SIG-M5 (cell line): ENCODE data around the gene GINS1.
"Not testable (repeated sequence)": the region's sequence is repeated elsewhere in the genome, so short reads cannot be mapped to it uniquely, and the experiment has no call there.

ENCODE experiments used
- DNase-seq: peaks from one replicate; lab custom pipeline; 2025; lab: John Stamatoyannopoulos, UW

Gene GINS1

DNA sequence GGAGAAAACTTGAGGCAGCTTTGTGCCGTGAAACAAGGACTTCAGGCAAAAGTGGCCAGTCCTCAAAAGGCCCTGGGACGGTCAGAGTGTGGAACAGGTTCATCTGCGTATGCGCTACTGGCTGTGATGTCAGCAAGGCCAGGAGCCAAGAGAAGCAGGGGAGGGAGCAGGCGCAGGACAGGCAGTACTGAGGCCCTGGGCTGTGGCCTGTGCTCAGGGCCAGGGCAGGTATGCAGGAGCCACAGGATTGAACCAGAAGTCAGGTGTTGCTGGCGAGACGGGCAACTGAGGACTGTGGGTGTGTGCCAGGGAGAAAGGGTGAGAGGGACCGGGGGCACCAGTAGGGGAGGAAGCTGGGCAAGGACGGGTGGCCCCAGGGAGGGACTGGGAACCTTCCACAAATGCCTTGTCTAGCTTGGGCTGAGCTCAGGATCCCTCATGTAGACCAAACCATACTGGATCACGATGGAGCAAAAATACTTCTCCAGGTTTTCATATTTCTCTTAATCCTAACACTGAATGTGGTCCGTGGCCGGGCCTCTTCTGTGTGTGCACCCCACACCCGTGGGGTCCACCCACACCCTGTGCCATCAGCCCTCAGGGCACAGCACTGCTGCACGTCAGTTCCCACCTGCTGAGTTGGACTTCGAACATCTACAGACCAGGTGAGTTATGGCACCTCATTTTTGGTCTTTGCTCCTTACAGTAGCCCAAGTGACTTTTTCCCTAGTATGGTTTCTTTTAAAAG is 46.9 kb downstream of the GINS1 start:
- DNase-seq: no peak

DNA sequence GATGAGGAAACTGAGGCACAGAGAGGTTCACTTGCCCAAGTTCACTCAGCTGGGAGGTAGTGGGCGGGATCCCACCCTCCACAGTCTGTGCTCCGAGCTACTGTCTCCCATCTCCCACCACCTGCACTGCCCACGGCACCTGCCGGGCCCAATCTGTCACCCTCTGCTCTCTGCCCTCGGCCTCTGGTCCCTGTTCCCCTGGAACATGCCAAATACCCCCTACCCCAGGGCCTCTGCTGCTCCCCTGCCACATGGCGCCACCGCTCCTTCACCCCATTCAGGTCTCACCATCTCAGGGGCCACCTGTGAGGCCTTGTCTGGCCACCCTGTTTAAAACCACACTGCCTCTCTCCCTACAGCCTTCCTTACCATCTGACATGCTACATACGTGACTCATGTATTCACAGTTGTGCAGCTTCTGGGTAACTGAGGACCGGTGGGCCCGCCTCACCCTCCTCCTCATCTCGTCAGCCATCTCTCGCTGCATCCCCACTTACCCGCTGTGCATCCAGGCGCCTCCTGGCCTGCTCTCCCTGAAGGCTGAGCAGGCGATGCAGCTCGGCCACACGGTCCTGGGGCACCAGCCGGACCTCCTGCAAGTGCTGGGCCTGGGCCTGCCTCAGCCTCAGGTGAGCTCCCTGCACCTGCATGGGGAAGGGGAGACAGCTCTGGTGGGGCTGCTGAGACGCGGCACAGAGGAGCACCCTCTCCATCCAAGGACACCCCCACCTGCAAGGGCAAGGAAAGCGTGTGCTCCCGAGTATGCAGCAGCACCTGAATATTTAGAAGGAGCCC is 50.6 kb downstream of the GINS1 start:
- DNase-seq: no peak

DNA sequence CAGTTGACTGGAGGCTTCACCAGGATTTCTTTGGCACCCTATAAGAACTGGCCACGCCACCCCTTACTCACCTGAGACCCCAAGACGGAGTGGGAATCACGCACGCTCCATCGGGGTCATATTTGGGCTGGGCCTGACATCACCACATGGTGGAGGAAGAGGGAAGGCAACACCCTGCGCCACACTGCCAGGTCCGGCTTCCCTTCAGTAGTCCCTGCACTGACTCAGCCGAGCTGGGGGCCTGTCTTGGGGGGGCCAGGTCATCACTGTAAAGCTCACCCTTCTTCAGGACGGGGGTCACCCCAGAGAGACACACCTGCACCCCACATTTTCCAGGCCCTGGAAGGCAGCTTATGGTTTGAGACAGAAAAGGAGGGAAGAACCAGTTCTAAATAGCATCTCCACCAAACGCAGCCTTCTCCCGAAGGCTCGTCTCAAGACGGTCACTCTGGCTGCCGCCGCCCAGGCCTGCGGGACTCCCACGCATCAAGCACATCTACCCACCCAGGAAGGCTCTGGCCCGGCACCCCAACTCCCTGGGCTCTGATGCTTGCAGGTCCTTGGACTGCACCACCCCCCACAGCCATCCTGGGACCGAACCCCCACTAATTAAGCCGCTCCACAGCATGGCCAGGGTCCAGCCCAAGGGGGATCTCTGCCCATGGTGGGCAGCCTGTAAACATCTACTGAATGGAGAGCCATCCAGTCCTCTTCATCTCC is 51.8 kb downstream of the GINS1 start:
- no peak for DNase-seq

DNA sequence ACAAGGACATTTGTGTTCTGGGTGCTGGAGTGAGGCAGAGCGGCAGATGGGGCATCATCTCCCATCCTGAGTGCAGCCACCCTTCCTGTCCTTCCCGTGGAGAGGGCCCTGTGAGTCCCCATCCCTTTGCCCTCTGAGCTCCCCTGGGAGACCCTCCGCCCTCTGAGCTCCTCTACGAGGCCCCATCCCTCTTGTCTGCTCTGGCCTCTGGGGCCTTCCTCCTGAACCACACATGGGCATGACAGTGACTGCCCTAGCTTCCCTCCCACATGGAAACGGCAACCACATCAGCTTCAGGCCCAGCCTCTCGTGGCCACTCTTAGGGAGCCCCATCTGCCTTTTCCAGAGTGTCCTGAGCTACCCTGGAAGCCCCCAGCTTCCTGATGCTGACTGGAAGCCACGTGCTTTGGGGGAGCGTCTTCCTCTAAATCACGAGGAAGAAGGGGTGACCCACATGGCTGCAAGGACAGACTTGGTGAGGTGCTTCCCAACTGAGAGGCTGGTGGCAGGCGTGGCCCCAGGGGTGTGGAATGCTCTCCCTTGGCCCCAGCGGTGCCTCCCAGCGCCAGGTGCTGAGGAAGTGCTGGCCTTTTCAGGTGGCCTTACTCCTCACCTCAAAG is 52.6 kb downstream of the GINS1 start:
- DNase-seq: no peak

DNA sequence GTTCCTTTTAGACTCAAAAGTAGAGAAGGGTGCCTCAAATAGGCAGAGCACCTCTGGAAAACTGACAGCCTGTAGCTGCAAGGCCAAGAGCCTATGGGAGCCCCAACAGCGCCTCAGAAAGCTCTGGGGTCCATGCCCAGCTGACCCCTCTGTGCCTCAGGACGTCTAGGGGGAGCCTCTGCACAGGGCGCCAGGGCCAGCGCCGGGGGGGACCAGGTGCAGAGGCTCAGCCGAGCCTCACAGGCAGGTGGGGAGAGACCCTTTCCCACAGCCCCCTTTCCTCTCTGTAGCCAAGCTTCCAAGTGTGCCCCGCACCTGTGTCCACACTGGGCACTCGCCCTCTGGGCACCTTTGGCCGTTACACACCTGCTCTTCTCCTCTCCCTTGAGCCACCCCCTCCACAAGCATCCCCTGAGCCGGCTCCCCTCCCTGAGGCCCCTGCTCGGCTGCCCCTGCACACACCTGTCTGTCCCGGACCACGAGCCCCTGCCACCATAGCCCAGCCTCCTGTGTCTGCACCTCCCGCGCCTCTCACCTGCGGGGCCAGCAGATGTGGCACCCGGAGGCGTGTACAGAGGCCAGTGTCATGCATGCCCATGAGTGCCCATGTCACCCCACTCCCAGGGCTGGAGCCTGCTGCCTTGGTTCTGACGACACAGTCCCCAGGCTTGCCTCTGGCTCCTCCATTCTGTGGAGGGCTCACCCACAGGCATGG is 53.2 kb downstream of the GINS1 start:
- DNase-seq: no peak

DNA sequence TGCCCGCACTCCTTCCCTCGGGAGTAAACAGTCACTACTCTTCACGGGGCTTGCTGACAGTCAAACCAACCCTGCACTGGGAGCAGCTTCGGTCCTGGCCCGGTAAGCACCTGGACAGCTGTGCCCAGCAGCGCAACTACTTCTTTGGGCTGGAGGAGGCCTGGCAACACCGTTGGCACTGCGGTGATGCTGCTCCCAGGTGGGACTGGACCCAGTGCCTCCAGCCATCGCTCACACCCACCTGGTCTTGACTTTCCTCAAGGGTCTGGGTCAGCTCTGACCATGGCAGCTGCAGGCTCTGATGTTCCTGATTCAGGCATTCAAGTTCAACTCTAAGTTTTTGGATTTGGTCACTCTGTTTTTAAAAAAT is 53.8 kb downstream of the GINS1 start:
- DNase-seq: no peak

DNA sequence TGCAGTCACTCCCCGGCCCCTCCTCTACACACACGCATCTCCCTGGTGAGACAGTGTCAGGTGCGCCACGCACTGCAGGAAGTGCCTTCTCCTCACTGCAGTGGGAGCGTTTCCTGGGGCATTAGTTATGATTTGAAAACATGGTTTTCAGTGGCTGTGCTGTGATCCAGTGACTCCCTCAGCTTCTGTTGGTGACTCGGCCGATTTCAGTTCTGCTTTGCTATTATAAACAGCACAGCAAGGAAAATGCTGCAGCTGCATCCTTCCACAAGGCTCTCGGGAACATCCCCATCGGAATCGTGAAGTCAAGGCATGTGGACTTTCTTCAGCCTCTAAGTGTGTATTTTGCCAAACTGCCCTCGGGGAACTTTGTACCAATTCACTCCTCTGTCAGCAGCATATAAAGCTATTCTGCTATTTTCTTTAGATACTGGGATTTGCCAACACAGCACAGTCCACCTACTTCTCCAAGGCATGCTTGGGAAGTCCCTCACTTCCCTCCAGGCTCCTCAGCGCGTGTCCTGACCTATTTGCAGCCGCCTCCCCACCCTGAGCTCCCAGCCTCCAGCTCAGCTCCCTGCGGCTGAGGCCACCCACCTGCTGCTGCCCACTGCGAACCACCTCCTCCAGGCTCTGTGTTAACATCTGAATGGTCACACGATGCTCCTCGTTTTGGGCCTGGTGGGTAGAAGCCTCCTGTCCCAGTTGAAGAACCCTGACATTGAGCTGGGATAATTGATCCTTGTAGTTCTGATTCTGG is 54.5 kb downstream of the GINS1 start:
- DNase-seq: no peak

DNA sequence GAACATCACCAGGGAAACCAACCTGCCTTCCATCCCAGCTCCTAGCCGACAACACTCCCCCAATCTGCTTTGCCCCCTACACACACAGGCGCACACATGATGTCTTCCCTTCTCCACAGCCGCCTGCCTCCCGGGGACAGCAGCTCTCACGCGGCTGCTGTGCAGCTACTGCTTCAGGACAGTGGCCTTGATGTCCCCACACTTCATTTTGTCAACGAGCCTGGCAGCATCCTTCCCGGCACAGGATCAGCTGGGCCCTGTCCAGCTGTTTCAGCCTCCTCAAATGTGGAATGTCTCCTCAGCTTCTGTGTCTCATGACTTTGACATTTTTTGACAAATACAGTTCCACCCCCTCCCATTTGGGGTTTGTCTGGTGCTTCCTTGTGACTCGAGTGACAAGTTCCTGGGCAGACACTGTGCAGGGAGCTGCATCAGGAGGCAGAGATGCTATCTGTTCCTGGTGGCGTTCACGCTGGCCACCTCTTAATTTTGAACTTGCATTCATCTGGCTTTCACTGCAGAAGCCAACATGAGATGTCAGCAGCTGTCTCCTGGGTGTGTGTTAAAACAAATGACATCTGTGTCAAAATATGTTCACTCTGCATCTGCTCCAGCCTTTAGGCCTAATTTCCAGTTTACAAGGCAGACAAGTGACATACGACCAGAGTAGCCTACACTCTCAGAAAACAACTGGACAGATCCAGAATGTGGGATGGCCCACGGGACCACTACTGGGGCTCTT is 57.2 kb downstream of the GINS1 start:
- no peak for DNase-seq

DNA sequence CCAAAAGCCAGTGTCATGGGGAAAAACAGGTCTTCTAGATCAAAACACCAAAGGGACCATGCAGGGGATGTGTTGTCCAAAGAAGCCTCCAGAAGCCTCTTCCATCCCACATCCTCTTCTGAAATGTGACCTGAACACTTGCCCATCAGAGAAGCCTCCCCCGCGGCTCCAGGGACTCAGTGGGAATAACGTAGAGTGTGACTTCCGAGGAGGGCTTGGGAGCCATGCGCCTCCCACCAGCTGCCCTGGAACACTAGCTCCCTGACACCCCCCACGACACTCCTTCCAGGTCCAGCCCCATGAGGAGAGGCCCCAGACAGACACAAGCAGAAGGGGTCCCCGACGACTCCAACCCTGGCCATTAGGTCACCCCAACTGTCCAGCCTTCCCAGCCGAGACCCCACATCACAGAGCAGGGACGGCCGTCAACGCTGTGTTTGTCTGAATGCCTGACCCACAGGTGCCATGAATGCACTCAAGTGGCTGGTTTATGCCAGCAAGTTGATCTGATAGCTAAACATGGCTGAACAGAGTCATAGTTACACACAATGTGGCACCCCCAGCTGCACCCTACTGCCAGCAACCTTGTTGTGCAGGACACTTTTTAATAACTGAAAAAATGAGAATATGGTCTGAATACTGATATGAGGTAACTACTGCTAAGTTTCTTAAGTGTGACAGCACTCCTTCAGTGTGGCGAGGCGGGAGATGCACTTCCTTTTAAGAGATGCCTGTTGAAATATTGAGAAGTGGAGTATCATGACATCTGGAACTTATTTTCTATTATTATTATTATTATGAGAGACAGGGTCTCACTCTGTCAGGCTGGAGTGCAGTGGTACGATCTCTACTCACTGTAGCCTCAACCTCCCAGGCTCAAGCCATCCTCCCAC is 58.0 kb downstream of the GINS1 start:
- no peak for DNase-seq

DNA sequence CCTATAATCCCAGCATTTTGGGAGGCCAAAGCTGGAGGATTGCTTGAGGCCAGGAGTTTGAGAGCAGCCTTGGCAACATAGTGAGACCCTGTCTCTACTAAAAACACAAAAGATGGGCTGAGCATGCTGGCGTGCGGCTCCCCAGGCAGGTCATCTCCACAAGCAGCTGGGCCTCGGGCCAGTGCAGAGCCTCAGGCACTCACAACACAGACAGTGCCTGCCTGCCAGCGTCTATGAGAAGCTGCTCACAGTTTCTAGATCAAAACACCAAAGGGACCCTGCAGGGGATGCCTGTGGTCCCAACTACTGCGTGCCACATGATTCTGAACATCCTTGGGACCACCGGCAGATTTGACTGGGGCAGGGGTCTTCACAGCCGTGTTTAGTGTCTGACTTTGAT is 59.4 kb downstream of the GINS1 start:
- no peak for DNase-seq

DNA sequence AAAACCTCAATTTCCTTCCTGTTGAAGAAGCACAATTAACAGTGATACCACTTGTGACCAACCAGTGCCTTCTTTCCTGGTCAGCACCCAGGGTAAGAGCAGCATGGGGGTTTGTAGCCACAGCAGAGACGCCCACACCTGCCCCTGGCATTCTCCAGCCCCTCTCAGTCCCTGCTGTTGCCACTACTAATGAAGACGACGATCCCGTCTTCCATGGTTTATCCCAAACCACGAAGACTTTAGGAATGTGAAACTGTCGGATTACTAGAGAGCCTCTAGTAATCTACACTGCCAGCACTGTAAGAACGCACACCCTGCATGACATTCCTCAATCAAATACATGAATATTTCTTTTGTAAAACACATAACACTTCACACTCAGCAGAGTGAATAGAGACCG is 60.0 kb downstream of the GINS1 start:
- DNase-seq: no peak

DNA sequence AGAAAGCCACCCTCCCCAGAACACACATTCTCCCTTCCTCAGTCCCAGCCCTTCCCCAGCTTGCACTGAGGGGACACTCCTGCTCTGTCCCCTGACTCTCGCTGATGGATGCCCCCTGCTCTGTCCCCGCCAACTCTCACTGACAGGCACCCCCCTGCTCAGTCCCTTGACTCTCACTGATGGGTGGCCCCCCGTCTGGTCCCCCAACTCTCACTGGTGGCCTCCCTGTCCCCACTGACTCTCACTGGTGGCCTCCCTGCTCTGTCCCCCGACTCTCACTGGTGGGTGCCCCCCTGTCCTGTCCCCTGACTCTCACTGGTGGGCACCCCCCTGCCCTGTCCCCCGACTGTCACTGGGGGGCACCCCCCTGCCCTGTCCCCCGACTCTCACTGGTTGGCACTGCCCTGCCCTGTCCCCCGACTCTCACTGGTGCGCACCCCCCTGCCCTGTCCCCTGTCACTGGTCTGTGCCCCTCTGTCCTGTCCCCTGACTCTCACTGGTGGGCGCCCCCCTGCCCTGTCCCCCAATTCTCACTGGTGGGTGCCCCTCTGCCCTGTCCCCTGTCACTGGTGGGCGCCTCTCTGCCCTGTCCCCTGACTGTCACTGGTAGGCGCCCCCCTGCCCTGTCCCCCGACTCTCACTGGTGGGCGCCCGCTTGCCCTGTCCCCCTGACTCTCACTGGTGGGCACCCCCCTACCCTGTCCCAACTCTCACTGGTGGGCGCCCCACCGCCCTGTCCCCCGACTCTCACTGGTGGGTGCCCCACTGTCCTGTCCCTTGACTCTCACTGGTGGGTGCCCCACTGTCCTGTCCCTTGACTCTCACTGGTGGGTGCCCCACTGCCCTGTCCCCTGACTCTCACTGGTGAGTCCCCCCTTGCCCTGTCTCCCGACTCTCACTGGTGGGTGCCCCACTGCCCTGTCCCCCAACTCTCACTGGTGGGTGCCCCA is 60.9 kb downstream of the GINS1 start:
- DNase-seq: no peak

DNA sequence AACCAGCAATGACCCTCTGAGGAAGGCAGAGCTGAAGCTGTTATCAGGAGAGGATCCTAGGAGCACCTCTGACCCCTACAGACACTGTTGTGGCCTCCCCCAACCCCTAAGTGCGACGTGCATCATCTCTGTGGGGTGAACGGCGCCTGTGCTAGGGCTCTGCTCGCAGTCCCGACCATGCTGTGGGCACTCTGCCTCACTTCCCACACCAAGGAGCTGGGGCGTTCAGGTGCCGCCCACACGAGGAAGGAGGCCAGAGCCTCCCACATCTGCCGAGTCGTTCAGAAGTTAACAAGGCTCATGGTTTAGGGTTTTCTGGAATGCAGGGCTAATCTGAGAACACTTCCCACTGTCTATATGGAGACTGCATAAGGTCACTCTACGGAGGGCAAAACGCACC is 62.1 kb downstream of the GINS1 start:
- DNase-seq: no peak

DNA sequence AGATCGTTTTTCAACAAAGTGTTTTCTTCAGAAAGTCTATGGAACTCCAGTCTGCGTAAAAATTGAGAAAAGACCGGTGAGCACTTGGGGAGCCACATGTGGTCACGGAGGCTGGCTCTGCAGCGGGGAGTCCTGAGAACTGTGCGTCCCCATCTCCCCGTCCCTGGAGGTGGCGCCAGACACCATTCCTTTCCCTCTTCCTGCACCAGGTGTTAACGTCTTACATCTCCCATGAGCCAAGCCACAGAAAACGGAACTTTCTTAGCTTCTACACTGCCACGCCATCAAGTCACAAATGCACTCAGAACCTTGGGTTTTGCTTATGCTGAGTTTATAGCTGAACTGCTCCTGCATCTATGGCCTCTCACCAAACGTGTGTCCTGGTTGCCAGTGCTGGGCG is 62.6 kb downstream of the GINS1 start:
- no peak for DNase-seq

DNA sequence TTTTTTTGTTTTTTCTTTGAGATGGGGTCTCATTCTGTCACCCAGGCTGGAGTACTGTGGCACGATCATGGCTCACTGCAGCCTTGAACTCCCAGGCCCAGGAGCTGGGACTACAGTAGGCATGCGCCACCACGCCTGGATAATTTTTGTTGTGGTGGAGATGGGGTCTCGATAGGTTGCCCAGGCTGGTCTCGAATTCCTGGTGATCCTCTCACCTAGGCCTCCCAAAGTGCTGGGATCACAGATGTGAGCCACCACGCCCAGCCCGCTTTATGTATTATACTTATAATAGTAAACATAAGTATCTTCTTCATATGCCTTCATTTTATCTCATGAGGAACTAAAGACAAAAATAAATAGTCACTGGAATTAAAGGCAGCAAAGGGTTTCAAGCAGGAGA is 63.5 kb downstream of the GINS1 start:
- DNase-seq: no peak

DNA sequence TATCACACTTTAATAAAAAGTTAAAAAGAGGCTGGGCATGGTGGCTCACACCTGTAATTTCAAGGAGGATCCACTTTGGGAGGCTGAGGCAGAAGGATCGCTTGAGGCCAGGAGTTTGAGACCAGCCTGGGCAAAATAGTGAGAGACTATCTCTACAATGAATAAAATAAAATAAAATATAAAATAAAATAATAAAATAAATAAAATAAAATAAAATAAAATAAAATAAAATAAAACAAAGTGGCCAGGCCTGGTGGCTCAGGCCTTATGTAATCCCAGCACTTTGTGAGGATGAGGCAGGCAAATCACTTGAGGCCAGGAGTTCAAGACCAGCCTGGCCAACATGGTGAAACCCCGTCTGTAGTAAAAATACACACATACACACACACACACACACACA is 65.8 kb downstream of the GINS1 start:
- not testable (repeated sequence) for DNase-seq

DNA sequence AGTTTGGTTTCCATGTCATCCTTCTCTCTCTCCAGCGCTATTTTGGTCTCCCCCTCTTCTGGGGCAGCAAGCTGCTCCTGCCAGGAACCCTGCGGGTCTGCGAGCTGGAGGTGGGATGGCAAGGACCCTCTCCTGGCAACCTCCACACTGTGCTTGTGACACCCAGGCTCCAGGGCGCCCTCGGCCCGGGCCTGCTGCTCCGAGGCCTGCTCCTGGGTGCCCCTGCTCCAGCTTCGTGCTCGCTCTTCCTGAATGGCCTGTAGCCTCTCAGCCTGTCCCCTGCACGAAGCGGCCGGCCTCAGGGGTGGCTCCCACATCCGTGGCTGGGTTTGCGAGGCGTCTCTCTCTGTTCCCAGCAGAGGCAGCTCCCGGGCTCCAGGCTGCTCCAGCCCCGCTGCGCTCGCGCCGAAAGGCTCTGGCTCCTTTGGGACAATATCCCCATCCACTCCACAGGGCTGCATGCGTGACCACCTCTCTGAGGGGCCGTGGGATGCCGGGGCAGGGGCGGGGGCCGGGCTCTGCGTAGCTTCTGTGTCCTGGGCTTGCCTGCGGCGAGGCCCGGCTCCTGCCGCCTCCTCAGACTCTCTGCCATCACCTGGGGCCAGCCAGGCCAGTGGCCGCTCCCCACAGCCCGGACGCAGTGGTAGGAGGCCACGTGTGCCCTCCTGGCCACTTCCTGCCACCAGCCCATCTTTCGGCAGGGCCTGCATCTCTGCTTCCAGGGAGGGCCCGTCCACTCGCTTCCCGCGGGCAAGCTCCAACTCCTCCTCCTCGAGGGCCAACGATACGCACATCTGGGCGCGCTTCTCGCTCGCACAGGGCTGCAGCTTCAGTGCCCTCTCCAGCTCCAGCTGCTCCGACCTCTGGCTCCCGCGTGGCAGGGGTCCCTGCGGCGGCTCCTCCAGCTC is 68.9 kb downstream of the GINS1 start:
- DNase-seq: no peak
